ENCODE measurements around the gene C9.
"Not testable (repeated sequence)": the region's sequence is repeated elsewhere in the genome, so short reads cannot be mapped to it uniquely, and the experiment has no call there.

C9 gene

DNA sequence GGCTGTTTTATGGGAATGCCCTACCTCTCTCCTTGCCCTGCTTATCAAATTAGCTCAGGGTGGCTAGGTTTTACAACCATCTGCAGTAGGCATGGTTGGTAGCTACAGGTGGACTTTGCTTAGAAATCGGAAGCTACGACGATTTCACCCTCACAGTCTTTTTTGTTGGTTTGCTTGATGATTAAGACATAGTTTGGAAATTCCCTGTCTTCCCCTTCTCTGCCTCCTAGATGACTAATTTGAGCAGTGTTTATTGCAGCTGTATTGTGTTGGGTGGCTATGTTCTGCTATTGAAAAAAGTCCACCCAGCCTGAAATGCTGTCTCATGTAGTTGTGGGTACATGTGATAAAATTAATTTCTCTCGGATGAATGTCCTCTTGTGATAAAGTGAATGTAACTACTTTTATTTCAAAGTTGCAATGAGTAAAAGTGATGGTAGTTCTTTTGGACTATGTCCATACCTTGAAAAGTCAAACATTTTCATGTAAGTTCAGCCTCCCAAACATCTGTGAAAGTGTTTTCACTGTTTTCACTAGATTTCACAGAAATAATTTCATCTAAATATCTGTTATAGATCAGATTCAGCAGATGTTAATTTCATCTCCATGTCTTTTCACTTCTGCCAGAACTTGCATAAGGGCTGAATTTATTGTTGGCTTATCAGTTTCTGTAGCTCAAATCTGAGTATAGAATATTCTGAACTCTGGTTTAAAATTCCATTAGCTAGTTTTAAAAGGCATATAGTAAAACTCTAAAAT lies 107.6 kb downstream of the C9 start:
- peak; percentile 10 for DNase-seq

- no peak for DNase-seq
Measured at GRCh38 chr5:39255406-39255805, 108.9 kb downstream of the C9 start.

DNA sequence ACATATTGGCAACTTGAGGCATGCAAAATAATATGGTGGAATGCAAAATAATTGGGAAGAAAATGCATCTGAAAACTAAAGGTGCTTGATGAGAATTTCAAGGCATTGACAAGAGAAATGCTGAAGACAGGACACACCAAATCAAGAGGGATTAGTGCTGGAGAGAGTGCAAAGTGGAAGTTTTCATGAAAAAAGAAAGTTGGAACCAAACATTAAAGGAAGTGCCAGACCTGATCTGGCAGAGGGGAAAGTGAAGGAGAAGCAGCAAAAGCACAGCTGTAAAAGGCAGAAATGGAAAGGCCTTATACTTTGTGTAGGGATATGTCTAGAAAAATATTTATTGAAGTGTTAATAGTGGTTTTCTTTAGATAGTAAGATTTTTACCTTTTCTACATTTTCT lies 109.6 kb downstream of the C9 start:
- no peak for DNase-seq

GRCh38 chr5:39253196-39253595 lies 111.1 kb downstream of the C9 start:
- no peak for DNase-seq

- DNase-seq: no peak
Measured at GRCh38 chr5:39249564-39250274, 114.6 kb downstream of the C9 start.

- DNase-seq: no peak
Measured at GRCh38 chr5:39249069-39249468, 115.2 kb downstream of the C9 start.

DNA sequence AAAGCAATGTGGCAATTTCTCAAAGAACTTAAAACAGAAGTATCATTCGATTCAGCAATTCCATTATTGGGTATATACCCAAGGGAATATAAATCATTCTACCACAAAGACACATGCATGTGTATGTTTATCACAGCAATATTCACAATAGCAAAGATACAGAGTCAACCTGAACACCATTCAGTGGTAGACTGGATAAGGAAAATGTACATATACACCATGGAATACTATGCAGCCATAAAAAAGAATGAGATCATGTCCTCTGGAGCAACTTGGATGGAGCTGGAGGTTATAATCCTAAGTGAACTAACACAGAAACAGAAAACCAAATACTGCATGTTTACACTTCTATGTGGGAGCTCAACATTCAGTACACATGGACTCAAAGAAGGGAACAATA lies 123.5 kb downstream of the C9 start:
- DNase-seq: no peak

- DNase-seq: no peak
Measured at GRCh38 chr5:39238366-39239105, 125.8 kb downstream of the C9 start.

DNA sequence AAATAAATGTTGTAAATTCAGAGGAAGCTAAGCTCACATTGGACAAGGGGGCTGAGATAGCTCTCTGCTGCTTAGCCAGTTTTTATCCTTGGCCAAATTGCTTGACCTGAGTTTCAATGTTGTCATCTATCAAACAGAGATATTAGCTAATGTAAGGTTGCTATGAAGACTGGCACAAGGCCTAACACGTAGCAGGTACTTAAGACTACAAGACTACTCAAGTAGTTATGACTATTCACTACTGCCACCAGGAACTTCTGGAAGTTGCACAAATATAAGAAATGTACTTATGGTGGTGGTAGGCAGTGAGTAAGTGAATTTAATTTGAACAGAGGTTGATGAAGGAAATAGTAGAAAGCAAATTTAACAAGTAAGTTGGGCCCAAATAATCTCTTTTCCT lies 127.6 kb downstream of the C9 start:
- no peak for DNase-seq

DNA sequence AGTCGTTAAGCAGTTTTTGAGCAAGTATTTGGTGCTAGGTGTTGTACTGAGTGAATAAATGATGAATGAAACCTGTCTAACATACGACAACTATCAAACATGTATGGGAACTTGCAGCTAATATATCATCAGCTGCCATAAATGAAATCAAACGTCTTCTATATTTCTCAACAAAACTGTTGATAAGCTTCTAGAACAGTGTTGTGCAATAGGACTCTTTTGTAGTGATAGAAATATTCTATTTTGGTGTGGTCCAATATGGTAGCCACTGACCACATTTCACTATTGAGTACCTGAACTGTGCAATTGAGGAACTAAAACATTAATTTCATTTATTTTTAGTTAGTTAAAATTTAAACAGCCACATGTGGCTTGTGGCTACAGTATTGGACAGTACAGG lies 128.6 kb downstream of the C9 start:
- no peak for DNase-seq

DNA sequence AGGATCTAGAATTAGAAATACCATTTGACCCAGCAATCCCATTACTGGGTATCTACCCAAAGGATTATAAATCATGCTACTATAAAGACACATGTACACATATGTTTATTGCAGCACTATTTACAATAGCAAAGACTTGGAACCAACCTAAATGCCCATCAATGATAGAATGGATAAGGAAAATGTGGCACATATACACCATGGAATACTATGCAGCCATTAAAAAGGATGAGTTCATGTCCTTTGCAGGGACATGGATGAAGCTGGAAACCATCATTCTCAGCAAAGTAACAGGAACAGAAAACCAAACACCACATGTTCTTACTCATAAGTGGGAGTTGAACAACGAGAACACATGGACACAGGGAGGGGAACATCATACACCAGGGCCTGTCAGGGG lies 129.8 kb downstream of the C9 start:
- DNase-seq: not testable (repeated sequence)
